Small intestine (tissue), 16 donors: ENCODE measurements around the gene CCR6. TPM values are rescaled to one million over a fixed set of nuclear protein-coding genes. Genes with fewer than 3 reads are reported as not detected.
A peak's percentile ranks its signal among the peaks of the same experiment; 100 is the strongest.
"Not testable (repeated sequence)": the region's sequence is repeated elsewhere in the genome, so short reads cannot be mapped to it uniquely, and the experiment has no call there.

ENCODE experiments used
- DNase-seq, 2 donors: peaks; one replicate each; pipeline versions ENCODE4 v3.0.0 to v3.0.0-alpha.2; 2013
- FAIRE-seq: peaks from 2 replicates; lab custom pipeline; 2012; peaks lifted over from hg19 to GRCh38; lab: Jason Lieb, UNC
- H3K27ac ChIP-seq, 3 donors: one replicate each; pipeline ENCODE4 v1.5.1; 2013; ENCODE audit warnings: low read length in 2 of 3, mild to moderate bottlenecking in 2 of 3, control low read depth in 1 of 3, inconsistent platforms in 1 of 3, low read depth in 1 of 3, moderate library complexity in 1 of 3
- H3K27me3 ChIP-seq, 3 donors: one replicate each; pipeline ENCODE4 v1.6.1; 2013; ENCODE audit warnings: low read length in 3 of 3, inconsistent platforms in 1 of 3; ENCODE audit not compliant: control insufficient read depth in 3 of 3, insufficient read depth in 3 of 3
- H3K36me3 ChIP-seq, 3 donors: one replicate each; pipeline ENCODE4 v1.6.1; 2013; ENCODE audit warnings: low read length in 3 of 3, inconsistent platforms in 1 of 3, low read depth in 1 of 3, mild to moderate bottlenecking in 1 of 3, moderate library complexity in 1 of 3; ENCODE audit not compliant: control insufficient read depth in 3 of 3, insufficient read depth in 2 of 3
- H3K4me1 ChIP-seq, 3 donors: one replicate each; pipeline ENCODE4 v1.6.1; 2013; ENCODE audit warnings: low read length in 2 of 3, inconsistent platforms in 1 of 3, low read depth in 1 of 3, mild to moderate bottlenecking in 1 of 3, moderate library complexity in 1 of 3; ENCODE audit not compliant: control insufficient read depth in 3 of 3, insufficient read depth in 2 of 3
- H3K4me3 ChIP-seq, 3 donors: one replicate each; pipeline ENCODE4 v1.5.1; 2013; ENCODE audit warnings: low read length in 3 of 3, control low read depth in 1 of 3, inconsistent platforms in 1 of 3, low read depth in 1 of 3, mild to moderate bottlenecking in 1 of 3, moderate library complexity in 1 of 3
- H3K9me3 ChIP-seq, 2 donors: one replicate each; pipeline ENCODE4 v1.6.1; 2013; ENCODE audit warnings: low read depth in 1 of 2, low read length in 1 of 2; ENCODE audit not compliant: control insufficient read depth in 2 of 2, insufficient read depth in 1 of 2
- WGBS, 3 donors: extraction: QIAGEN DNeasy Blood & Tissue Kit; methylation state at CpG; one replicate each; pipeline ENCODE4 v1.1.7; 2013; 5-methylcytosine and 5-hydroxymethylcytosine counted together
- long read RNA-seq, 10 donors: transcript quantifications; one replicate each; lab custom pipeline, GENCODE V29; 2026
- polyA plus RNA-seq, 4 donors: library from polyadenylated mRNA; stranded (reverse) in 3 of 4; unstranded in 1 of 4; fragments of 200-250 nt in 3 of 4; fragments of 120-200 nt in 1 of 4; gene quantifications; one replicate each; pipeline versions ENCODE4 v1.2.1 to v1.2.3, GENCODE V29; 2013
- donor health status: healthy with polysubstance abuse.
- donor health status: control.
- donor health status: control.
- donor health status: Bipolar disorder and iron deficiency.
- donor health status: healthy.

The CCR6 gene
- 1 to 10 TPM in 2 of 4 donors, under 1 TPM in 2; 0.54 to 5.8 (median 1.1) TPM for polyA plus RNA-seq
- long read RNA-seq, donor 1, full-length matches to known transcripts, result 7 of 7 reads
- long read RNA-seq, donor 1, partial matches to known transcripts, result 0 of 7 reads
- long read RNA-seq, donor 1, other reads (novel, unspliced or antisense), result 0 of 7 reads
- long read RNA-seq, donor 2, result 0 reads
- long read RNA-seq, donor 3, full-length matches to known transcripts, result 2 of 2 reads
- long read RNA-seq, donor 3, partial matches to known transcripts, result 0 of 2 reads
- long read RNA-seq, donor 3, other reads (novel, unspliced or antisense), result 0 of 2 reads
- long read RNA-seq, donor 4, result 0 reads
- long read RNA-seq, donor 5, result 0 reads
- long read RNA-seq, donor 6, full-length matches to known transcripts, result 3 of 3 reads
- long read RNA-seq, donor 6, partial matches to known transcripts, result 0 of 3 reads
- long read RNA-seq, donor 6, other reads (novel, unspliced or antisense), result 0 of 3 reads
- long read RNA-seq, donor 7, result 0 reads
- long read RNA-seq, donor 8, result 0 reads
- long read RNA-seq, donor 9, full-length matches to known transcripts, result 2 of 2 reads
- long read RNA-seq, donor 9, partial matches to known transcripts, result 0 of 2 reads
- long read RNA-seq, donor 9, other reads (novel, unspliced or antisense), result 0 of 2 reads
- long read RNA-seq, donor 10, result 0 reads

DNA sequence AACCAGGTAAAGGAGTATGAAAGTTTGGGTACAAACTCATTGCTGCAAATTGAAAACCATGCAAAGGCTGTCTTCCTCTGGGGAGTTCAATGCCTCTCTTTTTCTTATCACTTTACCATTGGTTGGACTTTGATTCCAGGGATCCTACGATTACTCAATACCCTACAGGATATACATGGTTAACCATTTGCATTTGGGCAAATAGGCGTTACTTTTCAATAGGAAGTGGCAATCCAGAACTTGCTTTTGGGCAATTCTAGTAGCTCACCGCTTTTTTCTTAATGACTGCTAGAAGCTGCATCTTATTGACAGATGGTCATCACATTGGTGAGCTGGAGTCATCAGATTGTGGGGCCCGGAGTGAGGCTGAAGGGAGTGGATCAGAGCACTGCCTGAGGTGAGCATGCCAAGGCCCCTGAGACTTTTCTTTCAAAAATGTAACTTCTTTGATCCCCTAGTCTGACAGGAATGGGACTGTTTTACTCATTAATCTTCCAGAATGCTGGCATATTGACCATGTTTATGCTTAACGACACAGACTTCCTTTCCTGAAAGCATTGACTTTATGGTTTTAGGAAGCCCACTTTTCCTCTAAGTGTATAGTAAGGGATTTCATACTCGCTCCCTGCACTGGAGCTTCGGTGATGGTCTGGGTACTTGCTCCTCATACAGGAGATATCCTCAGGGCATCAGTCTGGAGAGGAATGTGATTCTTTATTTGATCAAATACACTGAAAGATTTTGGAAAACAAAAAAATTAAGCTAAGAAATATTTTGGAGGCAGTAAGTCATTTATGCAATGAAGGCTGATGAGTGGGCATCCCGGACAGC, at the start of gene CCR6:
TSS of gene CCR6 (plus strand) at position 270 of the 831 bp plus-strand sequence. CDS start 13,039 bp downstream, outside the sequence.
- Histone ChIP-seq H3K36me3 (no peaks in the 10 kb centered on the region), H3K27ac (peak within 1 kb of the TSS in 2 of 3 donors; percentile 56 to 70), H3K9me3 (peaks cover 0 to 3% of the 10 kb centered on the region in 2 donors), H3K4me1 (peaks cover 2 to 36% (median 5%) of the 10 kb centered on the region in 3 donors), H3K4me3 (peak within 1 kb of the TSS in 2 of 3 donors; percentile 16 to 21), H3K27me3 (no peaks in the 10 kb centered on the region)
- WGBS, 3 donors, result 39 to 52% (median 46%) methylated on average over 8 of the region's 8 CpGs
- DNase-seq (peak; percentile 79 to 86), FAIRE-seq (no peak)

DNA sequence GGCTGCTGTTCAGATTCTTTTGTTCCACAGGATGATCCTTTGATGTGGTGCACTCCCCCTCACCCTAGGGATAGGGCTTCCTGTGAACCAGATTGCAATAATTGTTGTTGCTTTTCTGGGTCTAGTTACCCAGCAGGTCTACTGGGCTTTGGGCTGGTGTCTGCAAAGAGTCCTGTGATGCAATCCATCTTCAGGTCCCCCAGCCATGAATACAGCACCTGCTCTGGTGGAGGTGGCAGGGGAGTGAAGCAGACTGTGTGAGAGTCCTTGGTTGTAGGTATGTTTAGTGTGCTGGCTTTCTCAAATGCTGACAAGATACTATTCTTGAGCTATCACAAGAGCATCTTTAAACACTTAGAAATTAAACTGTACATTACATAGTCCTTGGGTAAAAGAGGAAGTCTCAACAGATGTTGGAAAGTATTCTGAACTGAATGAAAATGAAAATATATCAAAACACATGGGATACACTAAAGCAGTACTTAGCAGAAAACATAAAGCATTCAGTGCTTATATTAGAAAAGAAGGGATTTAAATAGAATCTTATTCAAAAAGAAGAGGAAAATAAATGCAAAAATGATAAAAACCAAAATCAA, 49.1 kb upstream of the CCR6 start:
- DNase-seq (no peak), FAIRE-seq (no peak)
- no peaks in the 10 kb centered on the region for H3K27me3 ChIP-seq
- peaks cover 0 to 3% of the 10 kb centered on the region in 2 donors for H3K9me3 ChIP-seq
- no peaks in the 10 kb centered on the region for H3K36me3 ChIP-seq
- H3K27ac ChIP-seq, result no peak overlapping the region
- H3K4me1 ChIP-seq, result no peaks in the 10 kb centered on the region
- H3K4me3 ChIP-seq, result no peak overlapping the region

DNA sequence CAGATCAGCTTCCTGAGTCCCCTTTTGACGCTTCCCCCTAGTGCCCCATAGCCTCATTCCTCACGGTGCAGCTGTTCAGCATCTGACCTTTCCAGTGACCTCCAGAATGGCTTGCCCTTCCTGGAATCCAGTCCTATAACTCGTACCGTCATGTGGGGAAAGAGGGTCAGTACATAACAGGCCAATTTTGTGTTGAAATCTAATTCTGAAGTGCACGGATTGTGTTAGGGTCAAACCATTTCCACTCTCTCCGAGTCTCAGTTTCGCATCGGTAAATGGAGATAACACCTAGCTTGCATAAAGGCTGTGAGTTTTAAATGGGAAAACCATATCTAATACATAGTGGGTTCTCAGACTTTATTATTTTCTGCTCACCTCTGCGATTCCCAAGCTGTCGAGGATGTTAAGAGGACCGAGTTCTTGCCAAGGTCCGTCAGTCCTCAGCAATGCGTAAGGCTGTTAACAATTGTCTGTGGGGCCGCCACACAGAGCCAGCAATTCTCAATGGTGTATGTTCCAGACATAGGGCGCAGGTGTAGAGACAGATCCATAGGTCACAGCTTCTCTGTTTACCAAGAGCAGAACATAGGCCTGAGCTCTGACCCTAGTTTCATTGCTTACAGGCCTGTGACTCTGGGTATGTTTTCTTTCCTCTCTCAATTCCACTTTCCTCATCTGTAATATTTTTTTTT, 45.5 kb upstream of the CCR6 start:
- 72 to 87% (median 80%) methylated on average over 15 of the region's 15 CpGs for WGBS, 3 donors
- H3K9me3 ChIP-seq, result peaks cover 0 to 3% of the 10 kb centered on the region in 2 donors
- no peak overlapping the region for H3K4me3 ChIP-seq
- H3K27ac ChIP-seq, result no peak overlapping the region
- DNase-seq (no peak), FAIRE-seq (no peak)
- H3K4me1 ChIP-seq, result no peaks in the 10 kb centered on the region
- H3K27me3 ChIP-seq, result no peaks in the 10 kb centered on the region
- no peaks in the 10 kb centered on the region for H3K36me3 ChIP-seq

DNA sequence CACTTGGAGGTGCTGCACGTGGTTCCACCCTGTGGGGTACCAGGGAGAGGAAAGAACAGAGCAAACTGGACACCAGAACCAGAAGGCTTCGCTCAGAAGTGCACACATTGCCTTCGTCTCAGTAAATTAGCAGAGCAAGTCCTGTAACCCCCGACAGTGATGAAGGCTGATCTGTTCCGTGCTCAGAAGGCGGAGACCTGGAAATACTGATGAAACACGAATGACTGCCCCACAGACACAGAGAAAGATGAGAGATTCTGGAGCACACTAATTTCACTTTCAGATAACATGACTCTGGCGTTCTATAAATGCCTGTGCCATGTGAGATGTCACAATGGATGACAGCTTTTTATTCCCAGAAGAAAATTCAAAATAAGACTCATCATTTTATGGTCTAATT, 44.2 kb upstream of the CCR6 start:
- no peak overlapping the region for H3K4me3 ChIP-seq
- no peaks in the 10 kb centered on the region for H3K27me3 ChIP-seq
- FAIRE-seq (no peak), DNase-seq (no peak)
- no peaks in the 10 kb centered on the region for H3K4me1 ChIP-seq
- H3K9me3 ChIP-seq, result peaks cover 0 to under 1% of the 10 kb centered on the region in 2 donors
- H3K36me3 ChIP-seq, result no peaks in the 10 kb centered on the region
- H3K27ac ChIP-seq, result no peak overlapping the region
- WGBS, 3 donors, result 78 to 81% (median 81%) methylated on average over 8 of the region's 8 CpGs

DNA sequence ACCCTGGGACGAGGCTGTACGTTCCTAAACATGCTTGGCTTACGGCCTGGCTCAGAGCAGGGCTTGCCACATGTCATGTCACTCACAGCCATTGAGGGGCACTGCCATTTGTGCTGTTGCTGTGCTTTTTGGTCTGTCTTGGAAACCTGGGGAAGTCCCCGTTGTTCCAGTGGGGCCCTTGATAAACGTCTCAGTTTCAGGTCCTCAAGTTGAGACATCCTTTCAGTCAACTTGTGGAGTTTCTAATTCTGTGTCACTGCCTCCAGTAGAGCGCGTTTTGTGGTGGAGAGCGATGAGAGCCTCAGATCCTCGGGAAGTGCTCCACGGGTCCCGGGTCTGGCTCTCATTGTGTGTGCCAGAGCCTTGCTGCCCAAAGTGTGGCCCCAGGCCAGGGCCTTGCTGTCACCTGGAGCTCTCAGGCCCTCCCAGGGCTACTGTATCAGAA, 43.0 kb upstream of the CCR6 start:
- H3K4me1 ChIP-seq, result no peaks in the 10 kb centered on the region
- no peak for FAIRE-seq
- no peaks in the 10 kb centered on the region for H3K9me3 ChIP-seq
- no peak overlapping the region for H3K27ac ChIP-seq
- 74 to 81% (median 76%) methylated on average over 11 of the region's 11 CpGs for WGBS, 3 donors
- H3K4me3 ChIP-seq, result no peak overlapping the region
- H3K36me3 ChIP-seq, result no peaks in the 10 kb centered on the region
- H3K27me3 ChIP-seq, result no peaks in the 10 kb centered on the region
- no peak for DNase-seq

DNA sequence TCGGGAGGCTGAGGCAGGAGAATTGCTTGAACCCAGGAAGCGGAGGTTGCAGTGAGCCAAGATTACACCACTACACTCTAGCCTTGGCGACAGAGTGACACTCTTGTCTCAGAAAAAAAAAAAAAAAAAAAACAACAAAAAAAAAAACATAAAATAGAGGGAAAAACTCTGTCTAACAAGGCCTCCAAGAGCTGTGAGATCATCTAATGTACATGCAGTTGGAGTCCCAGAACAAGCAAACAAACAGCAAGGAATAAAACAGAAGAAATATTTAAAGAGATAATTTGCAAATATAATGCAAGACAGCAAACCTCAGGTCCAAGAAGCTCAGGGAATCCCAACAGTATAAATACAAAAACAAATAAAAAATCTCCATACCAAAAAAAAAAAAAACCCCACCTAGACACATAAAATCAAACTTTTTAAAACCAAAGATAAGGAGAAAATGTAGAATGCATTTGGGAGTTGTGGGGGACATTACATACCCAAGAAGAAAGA, 35.0 kb upstream of the CCR6 start:
- H3K9me3 ChIP-seq, result peaks cover 0 to 9% of the 10 kb centered on the region in 2 donors
- 92 to 97% (median 92%) methylated on average over 2 to 3 of the region's 3 CpGs for WGBS, 3 donors
- no peak overlapping the region for H3K4me3 ChIP-seq
- no peaks in the 10 kb centered on the region for H3K4me1 ChIP-seq
- no peak for FAIRE-seq
- H3K27me3 ChIP-seq, result no peaks in the 10 kb centered on the region
- H3K36me3 ChIP-seq, result no peaks in the 10 kb centered on the region
- DNase-seq, result no peak
- no peak overlapping the region for H3K27ac ChIP-seq

DNA sequence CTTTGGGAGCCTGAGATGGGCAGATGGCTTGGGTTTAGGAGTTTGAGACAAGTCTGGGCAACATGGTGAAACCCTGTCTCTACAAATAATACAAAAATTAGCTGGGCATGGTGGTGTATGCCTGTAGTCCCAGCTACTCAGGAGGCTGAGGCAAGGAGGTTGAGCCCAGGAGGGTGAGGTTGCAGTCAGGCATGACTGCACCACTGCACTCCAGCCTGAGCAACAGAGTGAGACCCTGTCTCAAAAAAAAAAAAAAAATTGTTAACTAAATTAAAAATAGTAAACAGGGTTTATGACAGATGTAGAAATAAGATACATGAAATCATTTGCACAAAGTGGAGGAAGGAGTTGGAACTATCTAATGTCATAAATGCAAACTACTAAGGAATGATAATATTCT, 34.2 kb upstream of the CCR6 start:
- not testable (repeated sequence) for H3K27ac ChIP-seq, H3K4me3 ChIP-seq, FAIRE-seq, H3K36me3 ChIP-seq, H3K9me3 ChIP-seq, DNase-seq, H3K27me3 ChIP-seq, H3K4me1 ChIP-seq
